Glutamatergic neuron (in vitro differentiated cells): ENCODE data around the gene AMZ2. TPM values are rescaled to one million over a fixed set of nuclear protein-coding genes. Genes with fewer than 3 reads are reported as not detected.

Experiments used
- DNase-seq: peaks from one replicate; pipeline ENCODE4 v3.0.0; 2022
- H3K27ac Mint-ChIP-seq: one replicate; pipeline ENCODE4 v1.8.0; 2020; ENCODE audit warnings: mild to moderate bottlenecking, mixed read lengths, inconsistent platforms; ENCODE audit not compliant: unreplicated experiment
- H3K27me3 Mint-ChIP-seq: one replicate; pipeline ENCODE4 v1.8.0; 2020; ENCODE audit warnings: mild to moderate bottlenecking, moderate library complexity, mixed read lengths, inconsistent platforms; ENCODE audit not compliant: unreplicated experiment
- H3K36me3 Mint-ChIP-seq: one replicate; pipeline ENCODE4 v1.8.0; 2020; ENCODE audit warnings: mild to moderate bottlenecking, mixed read lengths, inconsistent platforms; ENCODE audit not compliant: unreplicated experiment
- H3K4me1 Mint-ChIP-seq: one replicate; pipeline ENCODE4 v1.8.0; 2020; ENCODE audit warnings: mild to moderate bottlenecking, low read depth, mixed read lengths, inconsistent platforms; ENCODE audit not compliant: unreplicated experiment
- H3K4me3 Mint-ChIP-seq: one replicate; pipeline ENCODE4 v1.8.0; 2020; ENCODE audit warnings: mild to moderate bottlenecking, mixed read lengths, inconsistent platforms; ENCODE audit not compliant: unreplicated experiment
- H3K9me3 Mint-ChIP-seq: one replicate; pipeline ENCODE4 v1.8.0; 2020; ENCODE audit warnings: mild to moderate bottlenecking, moderate library complexity, mixed read lengths, inconsistent platforms; ENCODE audit not compliant: unreplicated experiment
- CTCF ChIP-seq: fragments of 200-600 bp; sonication (generic); IDR thresholded peaks from one replicate; pipeline ENCODE4 v1.5.0; 2021; ENCODE audit not compliant: partially characterized antibody, unreplicated experiment
- total RNA-seq: library from RNA; stranded (reverse); fragmentation: NEBNext Ultra II Directional; extraction: Animal tissue kit (Norgen Biotek cat#: 25700); gene quantifications from one replicate; pipeline ENCODE4 v1.2.1, GENCODE V29; 2021; ENCODE audit not compliant: unreplicated experiment

AMZ2 gene
- total RNA-seq, 1 donor from 2014 or later: 68.5 TPM

DNA sequence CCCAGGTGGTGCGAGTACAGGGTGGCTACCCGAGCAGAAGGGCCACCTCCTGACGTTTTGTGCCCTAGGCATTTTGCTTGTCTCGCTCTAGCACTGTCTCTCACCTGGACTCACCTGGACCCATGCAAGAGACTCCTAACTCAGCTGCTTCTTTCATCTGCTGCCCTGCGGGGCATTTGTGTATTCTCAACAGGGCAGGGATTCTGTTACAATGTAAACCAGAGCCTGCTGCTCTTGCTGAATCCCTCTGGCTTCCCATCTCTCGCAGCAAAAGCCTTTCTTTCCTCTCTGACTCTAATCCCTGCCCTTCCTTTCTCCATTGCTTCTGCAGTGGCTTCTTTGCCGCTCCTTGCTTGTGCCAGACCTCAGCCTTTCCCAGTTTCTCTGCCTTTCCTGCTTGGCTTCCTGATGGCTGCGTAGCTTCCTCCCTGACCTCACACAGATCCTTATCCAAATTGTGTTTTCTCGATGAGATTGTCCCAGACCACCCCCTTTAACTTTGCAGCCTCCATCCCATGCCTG is 53.7 kb downstream of the AMZ2 start:
- H3K27ac Mint-ChIP-seq: peak overlapping the region; percentile 1
- H3K36me3 Mint-ChIP-seq: peaks cover 5% of the 10 kb centered on the region
- no peak for DNase-seq

GRCh38 chr17:68302066-68302564 is 54.3 kb downstream of the AMZ2 start:
- peaks cover 17% of the 10 kb centered on the region for H3K4me1 Mint-ChIP-seq
- peak overlapping the region; percentile 79 for H3K27ac Mint-ChIP-seq
- H3K9me3 Mint-ChIP-seq: no peaks in the 10 kb centered on the region
- TF ChIP-seq CTCF: no peak
- DNase-seq: no peak
- peaks cover 5% of the 10 kb centered on the region for H3K36me3 Mint-ChIP-seq
- H3K27me3 Mint-ChIP-seq: peaks cover 3% of the 10 kb centered on the region
- peak overlapping the region; percentile 11 for H3K4me3 Mint-ChIP-seq

More for the DNA sequence above, 53.7 kb downstream of the AMZ2 start:
- Mint-ChIP-seq H3K4me1 (peaks cover 11% of the 10 kb centered on the region), H3K27me3 (peaks cover 3% of the 10 kb centered on the region), H3K9me3 (no peaks in the 10 kb centered on the region), H3K4me3 (no peak overlapping the region)
- TF ChIP-seq CTCF: no peak

- Mint-ChIP-seq H3K36me3 (peaks cover 5% of the 10 kb centered on the region), H3K27ac (peak overlapping the region; percentile 79), H3K27me3 (peaks cover 3% of the 10 kb centered on the region), H3K9me3 (no peaks in the 10 kb centered on the region), H3K4me1 (peaks cover 22% of the 10 kb centered on the region), H3K4me3 (peak overlapping the region; percentile 11)
- no peak for DNase-seq
- no peak for TF ChIP-seq CTCF
These were observed 54.8 kb downstream of the AMZ2 start for GRCh38 chr17:68302666-68303065.

GRCh38 chr17:68304706-68305105 is 56.9 kb downstream of the AMZ2 start:
- Mint-ChIP-seq H3K36me3 (peaks cover 5% of the 10 kb centered on the region), H3K27me3 (peaks cover 3% of the 10 kb centered on the region), H3K4me3 (no peak overlapping the region), H3K9me3 (no peaks in the 10 kb centered on the region), H3K27ac (no peak overlapping the region), H3K4me1 (peaks cover 22% of the 10 kb centered on the region)
- no peak for DNase-seq
- TF ChIP-seq CTCF: no peak

DNA sequence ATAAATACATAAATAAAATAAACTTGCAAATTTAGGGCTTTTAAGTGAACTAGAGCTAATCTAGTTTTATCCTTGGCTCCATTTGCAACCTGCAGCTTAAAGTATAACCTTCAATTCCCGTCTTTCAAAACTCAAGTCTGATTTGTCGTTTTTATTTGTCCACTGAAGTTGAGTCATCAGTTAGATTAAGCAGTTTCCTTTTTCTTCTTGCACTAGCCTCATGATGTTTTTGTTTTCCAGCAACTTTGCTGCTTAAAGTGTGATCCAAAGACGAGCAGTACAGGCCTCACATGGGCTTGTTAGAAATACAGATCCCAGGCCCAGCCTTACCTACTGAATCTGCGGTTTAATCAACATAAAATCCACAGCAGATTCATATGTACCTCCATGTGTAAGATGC is 57.3 kb downstream of the AMZ2 start:
- Mint-ChIP-seq H3K4me3 (no peak overlapping the region), H3K27me3 (peaks cover 3% of the 10 kb centered on the region), H3K36me3 (peaks cover 5% of the 10 kb centered on the region), H3K4me1 (peaks cover 22% of the 10 kb centered on the region), H3K27ac (no peak overlapping the region), H3K9me3 (no peaks in the 10 kb centered on the region)
- DNase-seq: no peak
- no peak for TF ChIP-seq CTCF

Other genes with a start within 250 kb of the AMZ2 start
- 223 TPM for gene KPNA2, start 212.3 kb upstream of the AMZ2 start, total RNA-seq
- gene SLC16A6, start 43.1 kb downstream of the AMZ2 start, total RNA-seq: 0.25 TPM
- gene ARSG, start 43.5 kb downstream of the AMZ2 start, total RNA-seq: 1.9 TPM
- gene WIPI1, start 209.5 kb downstream of the AMZ2 start, total RNA-seq: 252 TPM